GM18867 (cell line): ENCODE results near the gene THADA.
A peak's percentile ranks its signal among the peaks of the same experiment; 100 is the strongest.
"Not testable (repeated sequence)": the region's sequence is repeated elsewhere in the genome, so short reads cannot be mapped to it uniquely, and the experiment has no call there.

Source experiments
- ATAC-seq: cut with Tn5 transposase; IDR thresholded peaks from one replicate; pipeline ENCODE4 v1.9.1; 2021; ENCODE audit warnings: mild to moderate bottlenecking, moderate library complexity; ENCODE audit not compliant: unreplicated experiment

THADA gene

GRCh38 chr2:43417300-43417699 lies 178.5 kb downstream of the THADA start:
- no peak for ATAC-seq

- no peak for ATAC-seq
Observed at GRCh38 chr2:43415592-43415991, 180.2 kb downstream of the THADA start.

- no peak for ATAC-seq
Observed at GRCh38 chr2:43414586-43415135, 181.2 kb downstream of the THADA start.

GRCh38 chr2:43414033-43414432 lies 181.8 kb downstream of the THADA start:
- ATAC-seq, result no peak

- no peak for ATAC-seq
Observed at GRCh38 chr2:43412114-43412753, 183.6 kb downstream of the THADA start.

- no peak for ATAC-seq
Observed at GRCh38 chr2:43410055-43410604, 185.7 kb downstream of the THADA start.

GRCh38 chr2:43408407-43409160 lies 187.3 kb downstream of the THADA start:
- ATAC-seq, result peak; percentile 83

GRCh38 chr2:43407935-43408334 lies 187.9 kb downstream of the THADA start:
- peak; percentile 73 for ATAC-seq

- ATAC-seq, result no peak
Observed at GRCh38 chr2:43406651-43407279, 189.1 kb downstream of the THADA start.

GRCh38 chr2:43405829-43406228 lies 190.0 kb downstream of the THADA start:
- no peak for ATAC-seq

GRCh38 chr2:43402452-43402937 lies 193.3 kb downstream of the THADA start:
- ATAC-seq, result peak; percentile 51

- peak; percentile 86 for ATAC-seq
Observed at GRCh38 chr2:43402002-43402401, 193.8 kb downstream of the THADA start.

- no peak for ATAC-seq
Observed at GRCh38 chr2:43400508-43400907, 195.3 kb downstream of the THADA start.

GRCh38 chr2:43399515-43400264 lies 196.1 kb downstream of the THADA start:
- ATAC-seq, result no peak

- no peak for ATAC-seq
Observed at GRCh38 chr2:43399098-43399497, 196.7 kb downstream of the THADA start.

- ATAC-seq, result no peak
Observed at GRCh38 chr2:43397821-43398220, 198.0 kb downstream of the THADA start.

- no peak for ATAC-seq
Observed at GRCh38 chr2:43397411-43397810, 198.4 kb downstream of the THADA start.

- ATAC-seq, result not testable (repeated sequence)
Observed at GRCh38 chr2:43396344-43396743, 199.5 kb downstream of the THADA start.

GRCh38 chr2:43393918-43394317 lies 201.9 kb downstream of the THADA start:
- ATAC-seq, result no peak

GRCh38 chr2:43391878-43392215 lies 204.0 kb downstream of the THADA start:
- ATAC-seq, result no peak
